HL-60/S4 (cell line): ENCODE measurements around the gene MMRN2.
"Not testable (repeated sequence)": the region's sequence is repeated elsewhere in the genome, so short reads cannot be mapped to it uniquely, and the experiment has no call there.

Experiments
- in situ Hi-C: fragments of 300-500 bp; cut with MboI; formaldehyde crosslinking; loops from 2 replicates; pipeline ENCODE4 v1.14.3; 2022; ENCODE audit warnings: low sequenced_read_pairs

The MMRN2 gene

DNA sequence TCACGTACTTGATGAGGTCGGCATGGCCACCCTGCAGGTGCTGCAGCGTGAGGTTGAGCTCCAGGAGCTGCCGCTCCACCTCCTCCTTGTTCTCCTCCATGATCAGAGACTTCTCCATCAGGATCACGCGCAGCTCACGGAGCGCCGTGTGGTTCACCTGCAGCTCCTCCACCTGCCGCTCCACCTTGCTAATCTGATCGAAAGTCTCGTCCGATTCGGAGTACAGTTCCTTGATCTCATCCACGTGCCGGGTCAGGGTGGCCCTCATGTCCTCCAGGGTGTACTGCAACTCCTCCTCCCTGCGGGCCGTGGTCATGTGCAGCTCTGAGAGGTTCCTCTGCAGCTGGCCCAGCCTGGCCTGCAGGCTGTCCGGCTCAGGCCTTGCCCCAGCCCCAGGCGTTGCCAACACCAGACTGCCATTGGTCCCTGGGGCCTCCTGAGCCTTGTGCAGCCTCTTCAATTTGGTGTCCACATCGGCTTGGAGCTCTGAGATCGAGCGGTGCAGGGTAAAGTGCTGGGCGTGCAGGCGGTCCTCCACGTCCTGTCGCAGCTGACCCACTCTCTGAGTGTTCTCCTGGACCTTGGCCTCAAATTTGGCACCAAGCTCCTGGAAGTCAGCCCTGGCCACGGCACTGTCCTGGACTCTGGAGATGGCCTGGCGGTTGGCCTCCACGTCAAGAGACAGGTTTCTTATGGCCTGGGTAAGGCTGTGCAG, 13.9 kb downstream of the MMRN2 start:
- in situ Hi-C loops = no loop called here

DNA sequence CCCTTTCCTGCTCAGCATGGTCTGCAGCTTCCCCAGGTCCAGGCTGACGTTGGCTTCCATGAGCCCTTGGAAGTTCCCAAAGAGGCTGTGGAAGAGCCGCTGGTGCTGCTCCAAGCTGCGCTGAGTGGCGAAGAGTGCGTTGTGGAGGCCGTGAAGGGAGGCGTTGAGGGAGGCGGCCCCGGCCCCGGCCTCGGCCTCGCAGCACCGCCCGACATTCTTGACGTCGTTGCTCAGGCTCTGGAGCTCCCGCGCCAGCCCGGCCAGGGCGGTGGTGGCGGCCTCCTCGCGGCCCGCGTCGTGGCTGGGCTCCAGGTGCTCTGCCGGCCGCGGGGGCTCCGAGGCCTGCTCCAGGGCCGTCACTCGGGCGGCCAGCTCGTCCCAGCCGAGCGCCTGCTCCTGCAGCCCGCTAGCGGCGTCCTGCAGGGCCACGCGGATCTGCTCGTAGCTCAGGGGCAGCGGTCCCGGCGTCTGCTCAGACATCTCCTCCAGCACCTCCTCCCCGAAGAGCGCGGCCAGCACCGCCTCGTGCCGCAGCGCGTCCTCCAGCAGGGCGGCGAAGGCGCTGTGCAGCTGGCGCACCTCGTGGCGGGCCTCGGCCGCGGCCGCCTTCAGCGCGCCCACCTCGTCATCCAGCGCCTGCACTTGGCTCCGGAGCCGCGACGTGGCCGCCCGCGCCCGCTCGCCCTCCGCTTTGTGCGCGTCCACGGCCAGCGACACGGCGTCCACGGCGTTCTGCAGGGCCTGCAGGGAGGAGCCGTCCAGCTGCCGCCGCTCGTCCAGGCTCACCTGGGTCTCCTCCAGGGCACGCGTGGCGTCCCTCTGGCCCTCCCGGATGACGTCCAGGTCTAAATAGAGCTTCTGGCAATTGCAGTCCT, 14.7 kb downstream of the MMRN2 start:
- in situ Hi-C loops = no loop called here

DNA sequence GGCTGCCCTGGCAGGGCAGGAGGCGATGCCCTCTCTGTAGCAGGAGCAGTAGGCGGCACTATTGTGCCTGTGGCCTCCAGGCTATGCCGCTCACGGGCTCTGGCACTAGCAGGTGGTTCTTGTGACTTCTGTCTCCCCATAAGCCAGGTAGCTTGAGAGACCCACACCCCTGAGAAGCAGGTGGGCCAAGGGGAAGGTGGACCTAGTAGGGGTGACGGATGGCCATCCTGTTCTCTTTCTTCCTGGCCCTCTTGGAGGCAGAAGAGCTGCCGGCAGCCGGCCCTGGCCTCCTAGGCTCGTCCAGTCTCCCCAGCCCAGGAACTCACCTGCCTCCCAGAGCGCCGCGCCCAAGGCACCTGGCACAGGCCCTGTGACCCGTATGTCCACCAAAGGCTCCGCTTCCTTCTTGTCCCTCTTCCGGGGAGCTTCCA, 15.4 kb downstream of the MMRN2 start:
- in situ Hi-C loops = no loop called here

DNA sequence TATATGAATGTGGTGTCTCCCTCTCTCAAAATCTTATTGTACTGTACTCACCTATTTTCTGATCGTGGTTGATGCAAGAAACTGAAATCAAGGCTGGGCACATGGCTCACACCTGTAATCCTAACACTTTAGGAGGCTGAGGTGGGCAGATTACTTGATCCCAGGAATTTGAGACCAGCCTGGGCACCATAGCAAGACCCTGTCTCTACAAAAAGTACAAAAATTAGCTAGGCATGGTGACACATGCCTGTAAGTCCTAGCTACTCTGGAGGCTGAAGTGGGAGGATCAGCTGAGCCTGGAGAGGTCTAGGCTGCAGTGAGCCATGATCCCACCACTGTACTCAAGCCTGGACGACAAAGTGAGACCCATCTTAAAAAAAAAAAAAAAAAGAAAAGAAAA, 16.0 kb downstream of the MMRN2 start:
- in situ Hi-C loops = no loop called here

DNA sequence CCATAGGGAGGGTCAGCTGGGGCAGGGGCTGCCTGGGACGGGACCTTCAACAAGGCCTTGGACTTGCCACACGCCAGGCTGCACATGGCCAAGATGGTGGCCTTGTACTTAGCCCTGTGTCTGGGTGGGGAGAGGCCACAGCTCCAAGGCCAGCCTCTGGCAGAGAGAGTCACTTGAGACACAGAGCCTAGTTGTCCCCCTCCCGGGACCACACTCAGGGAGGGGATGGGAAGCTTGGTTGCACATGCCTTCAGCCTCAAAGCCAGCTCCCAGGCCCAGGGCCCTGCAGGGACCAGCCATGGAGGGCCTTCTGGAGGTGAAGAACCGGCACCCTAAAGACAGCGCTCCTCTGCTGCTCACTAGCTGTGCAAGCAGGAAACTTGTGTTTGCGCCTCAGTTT, 16.7 kb downstream of the MMRN2 start:
- in situ Hi-C loops = no loop called here

DNA sequence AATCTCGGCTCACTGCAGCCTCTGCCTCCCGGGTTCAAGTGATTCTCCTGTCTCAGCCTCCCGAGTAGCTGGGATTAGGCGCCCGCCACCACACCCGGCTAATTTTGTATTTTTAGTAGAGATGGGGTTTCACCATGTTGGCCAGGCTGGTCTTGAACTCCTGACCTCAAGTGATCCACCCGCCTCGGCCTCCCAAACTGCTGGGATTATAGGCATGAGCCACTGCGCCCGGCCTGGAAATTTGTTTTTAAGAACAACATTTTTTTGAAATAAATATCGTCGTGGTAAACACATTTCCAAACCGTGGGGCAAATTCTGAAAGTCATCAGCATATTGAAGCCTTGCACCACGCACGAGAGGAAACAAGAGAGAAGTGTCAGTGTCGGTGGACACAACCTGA, 17.3 kb downstream of the MMRN2 start:
- in situ Hi-C loops = not testable (repeated sequence)

DNA sequence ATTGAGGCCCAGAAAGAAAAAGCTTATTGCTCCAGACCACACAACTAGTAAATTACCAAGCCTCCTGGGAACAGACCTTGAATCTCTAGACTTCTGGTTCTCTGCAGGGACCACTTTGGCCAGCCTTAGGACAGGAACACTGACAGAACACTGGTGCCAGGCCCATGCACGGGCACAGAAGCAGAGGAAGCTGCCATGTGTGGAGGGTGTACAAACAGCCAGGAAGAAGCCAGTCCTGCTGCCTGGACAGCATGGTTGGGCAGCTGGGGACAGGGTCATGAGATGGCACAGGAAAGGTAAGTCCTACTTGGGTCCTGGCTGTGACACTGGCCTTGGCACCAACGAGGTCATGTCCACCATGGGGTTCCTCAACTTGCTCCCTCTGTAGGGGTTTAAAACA, 19.2 kb downstream of the MMRN2 start:
- in situ Hi-C loops = no loop called here

DNA sequence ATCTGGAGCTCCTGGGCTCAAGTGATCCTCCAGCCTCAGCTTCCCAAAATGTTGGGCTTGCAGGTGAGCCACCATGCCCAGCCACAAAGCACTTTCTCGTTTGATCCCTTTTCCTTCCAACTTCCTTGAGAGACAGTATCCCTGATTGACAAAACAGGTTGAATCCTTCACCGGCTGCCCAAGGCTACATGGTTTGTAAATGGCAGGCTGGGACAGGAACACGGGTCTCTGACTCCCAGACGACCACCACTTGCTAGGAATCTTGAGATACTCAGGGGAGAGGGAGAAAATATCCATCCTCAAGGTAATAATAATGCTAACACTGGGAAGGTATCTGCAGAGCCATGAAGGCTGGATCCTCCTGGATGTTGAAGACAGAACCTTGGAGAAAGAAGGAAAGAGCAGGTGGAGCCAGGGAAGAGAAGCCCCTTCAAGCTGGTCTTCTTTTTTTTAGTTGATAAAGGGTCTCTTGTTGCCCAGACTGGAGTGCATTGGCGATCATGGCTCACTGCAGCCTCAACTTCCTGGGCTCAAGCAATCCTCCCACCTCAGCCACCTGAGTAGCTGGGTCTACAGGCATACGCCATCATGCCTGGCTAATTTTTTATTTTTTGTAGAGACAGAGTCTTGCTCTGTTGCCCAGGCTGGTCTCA, 19.8 kb downstream of the MMRN2 start:
- in situ Hi-C loops = no loop called here

DNA sequence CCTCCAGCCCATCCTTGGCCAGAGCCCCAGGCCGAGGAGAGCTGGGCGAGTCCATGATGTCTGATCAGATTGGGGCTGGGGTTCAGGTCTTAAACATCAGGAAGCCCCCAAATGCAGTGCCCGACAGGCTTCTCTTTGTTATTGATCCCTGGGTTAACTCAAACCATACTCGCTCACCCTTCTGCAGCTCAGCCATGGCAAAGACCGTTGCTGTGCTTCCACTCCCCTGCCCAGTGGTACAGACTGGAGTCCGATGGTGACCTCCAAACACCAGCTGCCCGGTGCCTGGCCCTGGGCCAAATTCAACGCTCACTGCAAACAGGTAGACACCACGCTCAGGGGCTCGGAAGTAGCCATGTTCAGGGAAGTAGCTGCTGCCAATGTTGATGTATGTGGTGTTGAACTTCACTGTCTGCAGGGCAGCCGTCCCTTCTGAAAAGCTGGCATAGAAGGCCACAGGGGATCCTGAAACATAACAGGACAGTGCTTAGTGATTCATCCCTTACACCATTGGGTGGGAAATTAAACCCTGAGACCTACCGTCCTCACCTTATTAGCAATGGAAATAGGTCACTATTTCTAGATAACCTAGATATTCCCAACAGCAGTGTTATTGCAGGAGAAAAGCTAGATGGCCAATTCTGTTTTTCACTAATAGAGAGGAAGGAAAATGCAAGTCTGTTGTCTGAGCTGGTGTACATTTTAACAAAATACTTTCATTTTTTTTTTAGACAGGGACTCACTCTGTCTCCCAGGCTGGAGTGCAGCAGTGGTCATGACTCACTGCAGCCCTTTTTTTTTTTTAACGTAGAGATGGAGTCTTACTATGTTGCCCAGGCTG, 20.5 kb downstream of the MMRN2 start:
- in situ Hi-C loops = no loop called here

DNA sequence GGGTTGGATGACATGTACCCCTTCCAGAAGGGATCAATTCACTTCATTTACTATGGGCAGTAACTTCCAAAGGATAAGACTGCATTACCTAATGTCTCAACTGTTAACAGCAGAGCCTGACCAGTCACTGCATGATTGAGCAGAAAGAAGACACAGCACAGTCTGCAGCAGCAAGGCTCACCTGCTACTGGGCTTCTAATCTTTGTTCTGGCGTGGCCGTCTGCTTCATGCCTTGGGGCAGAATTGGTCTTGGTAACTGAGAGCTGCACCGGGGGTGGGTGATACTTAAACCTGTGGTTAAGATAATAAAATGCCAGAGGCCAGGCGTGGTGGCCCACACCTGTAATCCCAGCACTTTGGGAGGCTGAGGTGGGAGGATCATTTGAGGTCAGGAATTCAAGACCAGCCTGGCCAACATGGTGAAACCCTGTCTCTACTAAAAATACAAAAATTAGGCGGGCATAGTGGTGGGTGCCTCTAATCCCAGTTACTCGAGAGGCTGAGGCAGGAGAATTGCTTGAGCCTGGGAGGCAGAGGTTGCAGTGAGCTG, 23.2 kb downstream of the MMRN2 start:
- in situ Hi-C loops = not testable (repeated sequence)

DNA sequence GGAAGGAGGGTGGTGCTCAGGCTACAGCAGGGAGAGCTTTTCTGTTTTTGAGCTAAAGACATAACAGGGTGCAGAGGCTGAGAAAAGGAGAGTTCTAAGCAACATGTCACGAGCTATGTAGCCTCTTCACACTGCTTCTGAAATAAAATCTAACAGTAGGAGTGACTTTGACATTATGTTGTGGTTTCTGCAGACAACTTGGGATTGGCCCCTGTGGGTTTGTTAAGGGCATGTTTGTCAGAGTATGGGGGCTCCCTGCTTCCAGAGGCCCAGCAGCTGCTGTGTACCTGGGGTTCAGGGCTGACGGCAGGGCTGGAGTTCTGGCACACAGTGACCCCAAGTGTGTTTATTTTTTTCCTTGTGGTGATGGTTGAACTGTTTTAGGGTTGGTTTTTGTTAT, 24.7 kb downstream of the MMRN2 start:
- in situ Hi-C loops = no loop called here

DNA sequence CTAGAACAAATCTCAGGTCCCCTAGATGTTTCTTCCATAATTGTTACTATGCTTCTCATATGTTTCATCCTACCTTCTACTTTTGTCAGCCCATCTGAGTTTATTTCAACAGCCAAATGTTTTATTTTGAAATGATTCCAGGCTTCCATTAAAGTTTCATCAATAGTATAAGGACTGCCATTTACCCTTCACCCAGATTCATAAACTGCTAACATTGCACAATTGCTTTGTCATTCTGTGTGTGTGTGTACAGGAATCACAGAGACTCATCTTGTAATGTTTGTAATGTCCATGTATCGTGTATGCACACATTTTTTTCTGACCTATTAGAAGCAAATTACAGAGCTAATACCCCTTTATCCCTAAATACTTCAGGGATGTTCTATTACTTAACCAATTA, 25.5 kb downstream of the MMRN2 start:
- in situ Hi-C loops = no loop called here

DNA sequence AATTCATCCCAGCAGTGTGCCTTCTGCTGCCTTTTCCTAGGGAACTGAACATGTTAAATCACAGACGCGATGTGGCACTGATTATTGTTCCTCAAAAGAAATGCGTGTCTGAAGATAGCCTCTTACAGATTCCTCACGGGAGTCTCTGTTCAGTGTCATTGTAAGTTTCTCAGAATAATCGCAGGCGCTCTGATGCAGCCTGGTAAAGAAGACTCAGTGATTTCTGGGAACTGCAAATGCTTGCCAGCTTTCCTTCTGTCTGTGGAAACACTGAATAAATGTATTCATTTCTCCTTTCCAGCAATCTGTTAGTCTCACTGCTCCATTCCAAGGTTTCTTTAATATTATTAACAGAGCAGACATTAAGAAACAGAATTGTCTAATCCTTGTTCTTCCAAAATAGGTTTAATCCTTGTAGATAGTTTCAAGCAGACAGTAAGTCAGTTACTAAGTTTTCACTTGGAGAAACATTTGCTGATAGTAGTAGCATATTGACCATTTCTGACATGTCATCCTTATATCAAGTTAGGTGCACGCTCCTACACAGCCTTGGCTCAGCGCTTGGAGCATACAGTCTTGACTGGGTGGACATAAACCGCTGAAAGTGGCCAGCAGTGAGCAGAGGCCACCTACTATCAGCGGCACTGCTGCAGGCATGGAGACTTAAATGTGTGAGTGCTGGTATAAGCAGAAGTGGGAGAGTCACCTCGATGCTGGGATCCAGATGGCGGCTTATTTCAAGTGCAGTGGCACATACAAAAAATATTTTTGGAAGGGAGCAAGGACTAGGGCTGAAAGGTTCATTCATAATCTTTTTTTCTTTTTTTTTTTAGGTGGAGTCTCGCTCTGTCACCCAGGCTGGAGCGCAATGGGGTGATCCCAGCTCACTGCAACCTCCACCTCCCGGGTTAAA, 27.7 kb downstream of the MMRN2 start:
- in situ Hi-C loops = no loop called here

DNA sequence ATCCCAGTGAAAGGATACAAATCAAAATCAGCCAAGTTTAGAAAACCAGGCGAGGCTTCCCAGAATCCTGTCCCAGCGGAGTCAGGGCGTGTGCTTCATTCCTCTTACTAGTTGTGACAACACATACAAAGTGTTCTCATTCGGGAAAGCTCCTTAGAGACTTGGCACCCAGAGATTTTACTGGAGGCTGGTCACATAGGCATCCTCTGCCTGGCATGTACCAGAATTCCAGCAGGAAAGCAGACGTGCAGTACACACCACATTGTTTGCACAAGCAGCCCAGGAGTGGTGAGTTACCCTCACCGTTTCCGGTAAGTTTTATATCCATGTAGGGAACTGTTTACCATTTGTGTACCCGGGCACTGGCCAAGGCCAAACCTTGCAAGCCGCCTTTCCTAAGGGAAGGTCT, 34.9 kb downstream of the MMRN2 start:
- in situ Hi-C loops = no loop called here

DNA sequence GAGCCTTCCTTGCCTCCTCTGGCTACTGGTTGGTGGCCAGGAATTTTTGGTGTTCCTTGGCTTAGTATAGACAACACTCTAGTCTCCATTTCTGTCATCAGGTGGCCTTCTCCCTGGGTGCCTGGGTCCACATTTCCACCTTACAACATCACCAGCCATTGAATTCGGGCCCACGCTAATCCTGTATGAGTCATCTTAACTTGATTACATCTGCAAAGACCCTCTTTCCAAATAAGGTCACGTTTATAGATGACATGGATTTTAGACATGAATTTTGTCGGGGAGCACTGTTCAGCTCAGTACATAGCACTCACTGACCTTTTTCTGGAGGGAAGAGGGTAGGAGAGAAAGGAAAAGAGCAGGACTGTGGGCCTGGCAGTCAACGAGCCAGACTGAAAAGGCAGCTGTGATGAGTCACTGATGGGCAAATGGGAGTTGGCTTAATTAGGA, 39.4 kb downstream of the MMRN2 start:
- in situ Hi-C loops = no loop called here

DNA sequence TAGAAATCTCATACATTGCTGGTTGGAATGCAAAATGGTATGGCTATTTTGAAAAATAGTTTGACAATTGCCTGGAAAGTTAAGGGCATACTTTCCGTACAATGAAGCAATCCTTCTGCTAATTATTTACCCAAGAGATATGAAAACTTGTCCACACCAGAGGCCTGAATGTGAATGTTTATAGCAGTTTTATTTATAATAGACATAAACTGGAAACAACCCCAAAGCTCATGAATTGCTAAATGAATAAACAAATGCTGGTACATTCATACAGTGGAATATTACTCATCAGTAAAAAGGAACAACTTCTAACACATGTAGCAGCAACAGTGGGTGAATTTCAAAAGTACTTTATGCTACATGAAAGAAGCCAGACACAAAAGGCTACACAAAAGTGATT, 42.7 kb downstream of the MMRN2 start:
- in situ Hi-C loops = no loop called here

DNA sequence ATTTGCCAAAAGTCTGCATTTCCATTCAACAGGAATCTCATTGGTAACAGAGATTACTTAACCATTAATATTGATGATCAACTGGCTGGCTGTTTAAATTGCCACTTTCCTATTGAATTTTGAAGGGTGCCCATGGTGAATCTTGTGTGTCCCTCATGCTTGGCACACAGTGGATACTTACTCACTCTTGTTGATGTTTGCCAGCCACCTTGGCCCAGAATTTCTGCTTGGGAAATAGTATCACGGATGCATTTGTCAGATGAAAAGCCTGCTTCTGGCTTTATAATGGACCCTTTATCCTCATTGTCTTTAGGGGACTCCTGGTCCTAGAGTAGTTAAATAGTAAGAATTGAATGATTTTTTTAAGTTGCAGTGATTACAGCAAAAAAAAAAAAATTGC, 52.0 kb downstream of the MMRN2 start:
- in situ Hi-C loops = loop anchor here (10.0 kb wide), 1 partner anchor 211 kb away; no protein-coding TSS in a partner anchor

DNA sequence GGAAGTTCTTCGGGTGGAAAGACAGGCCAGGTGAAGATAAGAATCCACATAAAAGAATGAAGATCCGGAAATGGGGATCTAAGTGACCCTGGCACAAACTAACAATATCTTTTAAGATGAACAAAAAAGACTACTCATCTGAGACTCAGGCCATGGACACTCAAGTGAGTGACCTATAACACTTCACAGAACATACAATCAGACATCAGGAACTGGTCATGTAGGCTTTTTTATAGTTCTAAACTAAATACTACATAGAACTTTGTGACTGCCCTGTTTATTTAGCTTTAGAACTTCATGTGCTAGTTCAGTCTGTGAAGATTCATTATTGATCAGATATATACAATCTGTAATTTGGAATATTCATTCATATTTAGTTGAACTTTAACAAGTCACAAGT, 52.8 kb downstream of the MMRN2 start:
- in situ Hi-C loops = loop anchor here (10.0 kb wide), 1 partner anchor 210 kb away; no protein-coding TSS in a partner anchor

DNA sequence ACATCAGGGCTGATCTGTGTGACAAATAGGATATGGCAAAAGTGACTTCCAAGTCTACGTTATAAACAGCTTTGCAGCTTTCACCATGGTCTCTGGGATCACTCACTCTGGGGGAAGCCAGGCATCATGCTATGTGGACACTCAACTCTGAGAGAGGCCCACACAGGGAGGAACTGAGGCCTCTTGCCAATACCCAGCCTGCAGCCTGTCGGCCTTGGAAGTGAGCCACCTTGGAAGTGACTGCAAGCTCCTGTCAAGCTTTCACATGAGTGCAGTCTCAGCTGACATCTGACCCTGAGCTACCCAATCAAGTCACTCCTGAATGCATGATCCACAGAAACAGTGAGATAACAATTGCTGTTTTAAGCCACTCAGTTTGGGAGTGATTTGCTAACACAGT, 56.5 kb downstream of the MMRN2 start:
- in situ Hi-C loops = loop anchor here (10.0 kb wide), 1 partner anchor 206 kb away; no protein-coding TSS in a partner anchor
